HG02642 (cell line): ENCODE results near the gene TRMT61A.

Experiments
- ATAC-seq: cut with Tn5 transposase; IDR thresholded peaks from one replicate; pipeline ENCODE4 v1.9.1; 2021; ENCODE audit warnings: mild to moderate bottlenecking; ENCODE audit not compliant: unreplicated experiment, poor library complexity

TRMT61A gene

DNA sequence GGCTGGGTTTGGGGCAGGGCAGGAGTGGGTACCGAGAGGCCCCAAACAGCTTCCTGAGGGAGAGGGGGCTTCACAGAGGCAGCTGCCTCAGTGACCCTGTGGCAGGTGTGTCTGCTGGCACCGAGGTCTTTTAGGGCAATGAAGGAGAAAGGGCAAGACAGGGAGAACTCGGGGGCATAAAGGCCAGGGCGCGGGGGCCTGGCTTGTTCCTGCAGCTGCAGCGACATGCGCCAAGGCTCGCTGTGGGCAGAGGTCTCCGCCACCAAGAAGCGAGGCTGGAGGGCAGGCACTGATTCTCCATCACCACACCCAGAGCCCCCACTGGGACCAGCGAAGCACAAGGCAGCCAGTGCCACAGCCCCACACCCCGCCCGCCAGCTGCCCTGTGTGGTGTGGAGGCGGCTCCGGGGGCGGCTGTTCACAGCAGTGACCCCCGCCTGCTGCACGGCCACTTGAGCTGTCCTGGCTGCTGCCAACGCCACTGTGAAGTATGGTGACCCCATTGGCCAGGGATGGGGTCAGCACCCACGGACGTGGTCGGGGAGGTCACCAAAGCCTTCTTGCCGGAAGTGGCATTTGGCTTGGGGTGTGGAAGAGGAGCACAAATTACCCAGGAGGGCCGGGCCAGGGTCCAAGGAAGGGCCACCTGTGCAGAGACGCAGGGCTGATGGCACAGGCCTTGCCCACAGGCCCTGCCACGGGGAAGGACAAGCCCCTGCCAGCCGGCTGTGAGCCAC lies 17.1 kb downstream of the TRMT61A start:
- ATAC-seq: no peak

DNA sequence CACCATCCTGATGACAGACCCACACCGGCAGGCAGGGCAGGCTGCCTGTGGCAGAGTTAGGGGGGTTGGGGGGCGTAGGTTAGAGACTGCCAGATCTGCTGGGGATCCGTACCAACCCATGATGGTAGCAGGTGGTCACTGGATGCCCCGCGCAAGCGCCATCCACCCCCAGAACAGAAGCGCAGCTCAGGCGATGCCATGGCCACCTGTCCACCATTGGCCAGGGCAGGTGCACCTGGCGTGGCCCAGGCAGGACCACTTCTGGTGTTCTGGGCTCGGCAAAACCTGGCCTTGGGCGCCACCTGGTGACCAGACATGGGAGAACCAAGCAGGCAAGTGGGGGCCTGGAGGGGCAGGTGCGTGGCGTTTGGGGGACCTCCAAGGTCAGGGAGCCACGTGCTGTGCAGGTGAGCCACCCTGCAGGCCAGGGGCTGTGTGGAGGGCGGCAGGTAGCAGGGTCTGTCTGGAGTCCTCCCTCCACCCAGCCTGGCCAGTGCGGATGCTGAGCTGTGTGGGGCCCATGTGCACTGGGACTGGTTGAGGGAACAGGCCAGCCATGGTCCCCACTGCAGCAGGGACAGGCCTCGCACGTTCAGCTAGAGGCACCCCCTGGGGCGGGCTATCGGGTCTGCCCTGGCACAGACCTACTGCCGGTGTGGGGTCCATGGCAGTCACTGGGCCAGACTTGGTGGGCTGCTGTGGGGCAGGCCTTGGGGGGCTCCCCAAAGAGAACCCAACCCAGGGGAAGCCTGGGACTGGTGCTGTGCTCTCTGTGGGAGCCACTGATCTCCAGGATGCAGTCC lies 17.9 kb downstream of the TRMT61A start:
- no peak for ATAC-seq

DNA sequence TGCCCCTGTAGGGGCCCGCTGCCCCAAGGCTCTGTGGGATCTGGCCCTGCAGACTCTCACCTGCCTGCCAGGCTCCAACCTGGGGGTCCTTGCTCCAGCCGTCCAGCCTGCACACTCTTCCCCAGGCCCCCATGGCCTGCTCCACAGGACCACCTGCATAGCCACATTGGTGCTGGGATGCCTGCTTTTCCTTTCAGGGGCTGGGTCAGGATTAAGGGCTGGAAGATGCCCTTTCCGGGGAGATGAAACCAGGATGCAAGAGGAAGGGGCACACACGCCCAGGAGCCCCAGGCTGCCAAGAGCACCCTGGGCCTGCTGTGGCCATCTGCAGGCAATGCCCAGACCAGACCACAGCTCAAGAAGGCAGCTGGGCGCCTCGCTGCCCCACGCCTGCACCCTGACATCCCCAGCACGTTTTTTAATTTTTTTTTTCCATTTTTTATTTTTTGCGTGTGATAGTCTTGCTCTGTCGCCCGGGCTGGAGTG lies 18.5 kb downstream of the TRMT61A start:
- no peak for ATAC-seq

DNA sequence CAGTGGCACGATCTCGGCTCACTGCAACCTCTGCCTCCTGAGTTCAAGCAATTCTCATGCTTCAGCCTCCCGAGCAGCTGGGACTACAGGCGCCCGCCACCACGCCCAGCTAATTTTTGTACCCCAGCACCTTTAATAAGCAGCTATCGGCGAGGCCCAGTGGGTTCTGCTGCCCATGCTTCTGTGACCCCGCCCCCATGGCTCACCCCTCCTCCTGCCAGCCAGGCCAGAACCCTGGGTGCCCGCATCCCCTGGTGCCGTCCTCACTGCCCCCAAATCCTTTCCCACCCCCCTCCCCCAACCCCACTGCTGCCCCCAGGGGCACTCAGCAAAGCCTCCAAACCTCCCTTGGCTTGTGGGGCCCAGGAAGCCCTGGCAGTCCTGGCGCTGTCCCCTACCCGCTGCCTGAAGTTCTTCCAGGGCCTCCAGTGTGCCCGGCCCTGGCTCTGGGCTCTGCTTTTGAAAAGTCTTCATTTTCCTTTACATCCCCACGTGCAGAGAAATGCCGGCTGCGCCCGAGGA lies 19.0 kb downstream of the TRMT61A start:
- no peak for ATAC-seq

DNA sequence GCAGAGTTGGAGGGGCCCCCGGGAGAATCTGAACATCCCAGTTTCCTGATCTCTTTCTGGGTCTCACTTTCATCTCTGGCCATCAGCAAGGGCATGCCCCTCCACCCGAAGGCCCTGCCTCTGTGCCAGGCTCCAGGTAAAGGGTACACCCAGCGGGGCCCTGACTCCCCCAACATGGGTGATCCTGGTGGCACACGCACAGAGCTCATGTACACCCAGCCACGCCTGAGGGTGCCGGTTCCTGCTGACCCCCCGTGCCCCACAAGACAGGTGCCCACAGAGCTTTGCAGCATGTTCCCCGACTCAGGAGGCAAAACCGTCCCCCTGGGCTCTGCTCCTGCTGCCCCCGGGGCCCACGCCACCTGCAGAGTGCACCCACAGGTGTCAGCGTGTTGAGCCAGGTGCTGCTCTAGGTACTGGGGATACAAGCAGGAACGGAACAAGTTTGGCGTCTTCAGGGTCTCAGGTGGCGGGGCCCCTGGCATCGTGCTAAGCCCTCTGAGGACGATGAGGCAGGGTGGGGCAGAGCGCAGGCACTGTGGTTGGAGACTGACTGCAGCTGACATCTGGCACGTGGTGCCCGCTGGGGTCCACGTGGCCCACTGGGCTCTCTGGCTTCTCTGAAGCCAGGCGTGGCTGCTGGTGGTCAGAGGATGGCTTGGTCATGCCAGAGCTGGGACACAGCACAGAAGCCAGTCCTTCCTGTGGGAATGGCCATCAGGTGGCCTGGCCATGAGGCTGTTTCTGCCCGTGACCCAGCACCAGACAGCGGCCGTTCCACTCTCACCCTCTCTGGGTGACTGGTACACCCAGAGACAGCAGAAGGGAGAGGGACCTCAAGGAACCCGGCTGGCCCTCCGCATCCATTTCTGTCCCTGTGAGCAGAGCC lies 19.7 kb downstream of the TRMT61A start:
- no peak for ATAC-seq

DNA sequence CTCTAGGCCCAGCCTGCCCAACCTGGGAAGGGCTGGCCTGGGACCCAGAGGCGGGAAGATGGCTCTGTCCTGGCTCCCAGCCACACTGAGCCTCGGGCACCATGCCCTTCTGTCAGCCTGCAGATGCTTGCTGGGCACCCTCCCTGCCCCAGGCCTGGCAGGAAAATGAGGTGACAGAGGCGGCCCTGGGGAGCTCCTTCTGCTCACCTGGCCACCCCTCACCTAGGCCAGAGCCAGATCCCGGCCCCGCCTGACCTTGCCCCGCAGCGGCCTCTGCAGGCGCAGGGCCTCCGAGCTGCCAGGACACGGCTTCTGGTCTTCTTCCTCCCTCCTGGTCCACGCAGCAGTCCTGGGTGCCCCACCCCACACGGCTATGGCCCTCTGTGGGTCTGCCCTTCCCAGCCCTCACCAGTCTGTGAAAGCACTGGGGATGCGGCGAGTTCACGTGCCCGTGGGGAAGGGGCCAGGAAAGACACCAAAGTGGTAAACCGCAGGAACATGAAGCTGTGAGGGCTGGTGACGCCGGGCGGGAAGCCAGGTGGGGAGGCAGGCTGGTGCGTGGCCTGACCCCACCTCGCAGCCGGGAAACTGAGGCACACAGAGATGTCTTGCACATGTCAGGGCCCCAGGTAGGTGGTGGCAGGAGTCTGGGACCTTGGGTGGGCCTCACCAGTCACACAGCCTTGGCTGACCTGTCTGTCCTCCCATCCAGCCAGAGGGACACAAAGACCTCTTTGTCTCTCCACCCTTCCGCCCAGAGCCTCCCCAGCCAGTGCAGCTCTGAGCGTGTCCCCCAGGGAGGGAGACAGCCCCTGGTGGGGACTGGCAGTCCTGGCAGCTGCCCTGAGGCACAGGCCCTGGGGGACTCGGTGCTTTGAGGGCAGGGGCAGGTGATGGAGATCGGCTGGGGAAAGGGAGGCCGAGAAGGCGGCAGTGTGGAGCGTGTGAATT lies 20.6 kb downstream of the TRMT61A start:
- no peak for ATAC-seq

DNA sequence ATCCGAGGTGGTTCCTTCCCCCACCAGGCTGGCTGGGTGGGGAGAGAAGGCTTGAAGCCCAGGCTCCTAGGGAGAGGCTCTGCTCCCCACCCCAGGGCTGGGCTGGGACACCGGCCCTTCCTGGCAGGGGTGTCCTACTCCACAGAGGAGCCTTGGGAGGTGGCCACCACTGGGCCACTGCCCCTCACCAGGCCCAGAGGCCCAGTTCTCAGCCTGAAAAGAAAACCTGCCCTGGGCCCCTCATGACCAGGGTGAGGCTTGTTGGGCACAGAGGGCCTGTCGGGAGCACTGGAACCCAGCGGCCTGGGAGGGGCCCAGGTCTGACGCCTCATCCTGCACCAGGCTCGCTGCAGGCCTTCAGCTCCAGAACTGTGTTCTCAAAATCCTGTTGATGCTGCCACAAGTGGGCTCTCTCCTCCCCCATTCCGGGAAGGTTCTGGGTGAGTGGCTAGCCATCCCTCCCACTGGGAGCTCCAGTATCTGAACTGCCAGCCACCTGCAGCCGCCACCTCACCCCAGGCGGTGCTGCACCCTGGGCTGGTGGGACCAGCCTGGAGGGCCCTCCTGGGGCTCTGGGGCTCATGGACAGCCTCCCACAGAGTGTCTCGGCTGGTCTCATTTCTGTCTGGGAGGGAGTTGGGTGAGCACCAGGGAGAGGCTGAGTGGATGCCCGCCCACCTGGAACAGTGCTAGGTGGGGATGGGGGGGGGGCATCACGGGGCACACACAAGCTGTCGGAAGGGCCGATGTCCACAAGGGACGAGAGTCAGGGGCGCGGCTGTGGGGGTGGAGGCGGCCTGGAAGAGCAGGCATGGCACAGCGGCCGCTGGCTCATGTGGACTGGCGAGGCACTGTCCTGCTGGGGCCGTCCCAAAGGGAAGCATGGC lies 21.7 kb downstream of the TRMT61A start:
- no peak for ATAC-seq

DNA sequence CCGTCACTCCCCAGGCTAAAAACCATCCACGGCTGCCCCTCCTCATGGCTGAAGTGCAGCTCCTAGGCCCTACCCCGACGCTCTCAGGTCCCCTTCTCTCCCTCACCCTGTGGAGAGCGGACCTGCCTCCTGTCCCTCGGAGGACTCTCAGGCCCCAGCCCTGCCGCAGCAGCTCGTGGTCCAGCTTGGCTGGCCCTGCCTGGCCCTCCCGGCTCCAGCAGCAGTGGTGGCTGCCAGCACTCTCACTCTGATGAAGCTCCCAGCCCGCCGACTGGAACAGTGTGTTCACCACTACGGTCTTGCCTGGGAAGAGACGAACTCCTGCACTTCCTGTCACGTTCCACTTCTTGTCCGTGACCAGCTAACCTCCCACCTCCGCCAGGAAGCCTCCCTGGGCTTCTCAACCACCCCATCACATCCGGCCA lies 22.4 kb downstream of the TRMT61A start:
- ATAC-seq: no peak

DNA sequence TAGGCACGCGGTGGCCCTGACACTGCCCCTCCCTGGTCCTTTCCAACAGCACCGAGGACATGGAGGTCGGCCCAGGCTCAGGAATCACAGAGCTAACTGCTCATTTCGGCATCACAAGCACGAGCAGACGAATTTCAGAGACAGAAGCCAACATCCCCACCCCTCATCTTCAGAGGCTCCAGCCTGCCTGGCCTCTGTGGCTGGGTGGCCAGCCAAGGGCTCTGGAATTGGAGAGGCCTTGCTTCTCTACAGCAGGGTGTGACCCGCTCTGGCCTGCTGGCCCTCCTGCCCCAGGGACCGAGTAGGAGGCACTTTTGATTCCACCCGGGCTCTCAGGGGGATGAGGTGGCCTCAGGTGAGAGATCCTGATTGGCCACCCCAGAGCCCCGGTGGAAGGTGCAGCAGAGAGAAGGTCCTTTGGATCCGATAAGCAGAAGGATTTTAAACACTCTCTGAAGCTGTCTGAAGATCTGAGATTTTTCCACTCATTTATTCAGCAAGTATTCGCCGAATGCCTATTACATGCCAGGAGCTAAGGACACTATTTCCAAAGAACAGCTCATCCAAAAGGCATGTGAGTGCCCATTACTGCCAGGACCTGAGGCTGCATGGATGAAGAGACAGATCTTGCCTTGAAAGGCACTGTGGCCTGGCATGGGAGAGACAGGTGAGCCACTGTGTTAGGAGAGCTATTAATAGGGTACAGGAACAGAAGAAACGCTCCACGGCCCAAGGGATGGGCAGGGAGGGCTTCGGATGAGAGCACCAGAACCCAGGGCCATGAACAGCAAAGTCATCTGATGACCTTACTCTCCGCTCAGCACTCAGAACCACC lies 23.2 kb downstream of the TRMT61A start:
- ATAC-seq: no peak

DNA sequence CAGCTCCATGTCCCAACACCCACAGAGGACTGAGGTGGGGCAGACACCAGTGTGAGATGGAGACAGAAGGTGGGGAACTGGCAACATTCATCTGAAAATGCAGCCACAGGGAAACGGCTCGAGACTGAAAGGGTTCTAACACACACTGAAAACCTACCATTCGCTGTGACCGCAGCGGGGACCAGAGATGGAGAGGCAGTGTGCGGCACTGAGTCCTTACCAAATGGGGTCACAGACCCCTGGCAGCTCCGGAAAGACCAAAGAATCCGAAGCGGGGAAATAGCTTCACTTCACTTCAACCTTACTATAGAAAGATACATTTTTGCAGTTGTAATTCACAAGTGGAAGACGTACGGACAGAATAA lies 23.8 kb downstream of the TRMT61A start:
- ATAC-seq: no peak

DNA sequence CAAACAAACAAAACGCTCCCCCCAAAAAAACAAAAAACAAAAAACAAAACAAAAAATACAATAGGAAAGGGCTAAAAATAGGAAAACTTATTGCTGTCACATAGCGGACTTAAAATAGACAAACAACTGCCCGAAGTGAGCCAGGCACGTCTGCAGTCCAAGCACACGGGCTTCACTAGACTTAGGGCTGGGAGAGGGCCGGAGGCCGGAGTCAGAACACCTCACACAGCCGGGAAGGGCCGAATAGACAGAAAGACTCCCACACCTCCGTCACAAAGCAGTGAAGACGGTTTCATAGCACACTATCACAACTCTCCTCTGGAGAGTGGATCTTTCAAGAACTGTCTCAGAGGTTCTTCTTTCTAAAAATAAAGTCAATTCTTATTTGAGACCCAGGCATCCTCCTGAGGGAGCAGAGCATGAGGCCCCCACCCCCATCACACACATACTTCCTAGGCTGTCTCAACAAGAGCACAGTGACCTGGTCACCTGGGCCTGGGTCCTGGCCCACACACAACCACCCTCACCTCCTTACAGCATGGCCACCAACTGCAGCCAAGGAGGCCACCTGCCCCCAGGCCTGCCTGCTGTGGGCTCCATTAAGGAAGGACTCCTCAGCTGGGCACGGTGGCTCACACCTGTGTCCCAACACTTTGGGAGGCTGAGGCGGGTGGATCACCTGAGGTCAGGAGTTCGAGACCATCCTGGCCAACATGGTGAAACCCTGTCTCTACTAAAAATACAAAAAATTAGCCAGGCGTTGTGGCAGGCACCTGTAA lies 26.8 kb downstream of the TRMT61A start:
- ATAC-seq: no peak

DNA sequence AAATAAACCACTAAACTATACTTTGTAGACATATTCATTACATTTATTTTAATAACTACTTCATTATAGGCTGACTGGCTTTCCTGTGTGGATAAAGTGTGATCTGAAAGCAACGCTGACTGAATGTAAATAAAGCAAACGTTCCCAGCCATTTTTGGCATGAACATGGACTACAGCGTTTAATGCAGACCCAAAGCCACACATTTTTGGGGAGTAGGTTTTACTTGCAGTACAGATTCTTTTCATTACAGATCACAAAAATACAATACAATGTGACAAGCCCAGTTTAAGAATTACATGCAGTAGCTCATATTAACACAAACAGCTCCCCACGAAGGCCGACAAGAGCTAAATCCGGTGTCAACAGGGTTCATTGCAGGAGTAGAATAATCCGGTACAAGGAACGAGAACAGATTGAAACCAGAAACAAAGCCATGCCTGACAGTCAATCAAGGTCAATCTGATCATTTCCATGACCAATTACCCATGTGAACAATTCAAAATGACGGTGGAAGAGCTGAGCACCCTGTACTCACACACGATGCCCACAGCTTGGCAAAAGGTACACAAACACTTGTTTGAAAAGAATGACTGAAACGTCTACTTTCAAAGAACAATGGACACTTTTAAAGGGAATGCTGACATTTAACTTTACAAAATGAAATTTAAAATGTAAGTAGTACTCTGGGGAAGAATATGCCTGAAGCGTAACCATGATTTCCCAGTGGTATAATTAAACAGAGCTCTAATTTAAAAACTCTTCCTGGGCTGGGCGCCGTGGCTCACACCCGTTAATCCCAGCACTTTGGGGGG lies 28.2 kb downstream of the TRMT61A start:
- ATAC-seq: no peak

DNA sequence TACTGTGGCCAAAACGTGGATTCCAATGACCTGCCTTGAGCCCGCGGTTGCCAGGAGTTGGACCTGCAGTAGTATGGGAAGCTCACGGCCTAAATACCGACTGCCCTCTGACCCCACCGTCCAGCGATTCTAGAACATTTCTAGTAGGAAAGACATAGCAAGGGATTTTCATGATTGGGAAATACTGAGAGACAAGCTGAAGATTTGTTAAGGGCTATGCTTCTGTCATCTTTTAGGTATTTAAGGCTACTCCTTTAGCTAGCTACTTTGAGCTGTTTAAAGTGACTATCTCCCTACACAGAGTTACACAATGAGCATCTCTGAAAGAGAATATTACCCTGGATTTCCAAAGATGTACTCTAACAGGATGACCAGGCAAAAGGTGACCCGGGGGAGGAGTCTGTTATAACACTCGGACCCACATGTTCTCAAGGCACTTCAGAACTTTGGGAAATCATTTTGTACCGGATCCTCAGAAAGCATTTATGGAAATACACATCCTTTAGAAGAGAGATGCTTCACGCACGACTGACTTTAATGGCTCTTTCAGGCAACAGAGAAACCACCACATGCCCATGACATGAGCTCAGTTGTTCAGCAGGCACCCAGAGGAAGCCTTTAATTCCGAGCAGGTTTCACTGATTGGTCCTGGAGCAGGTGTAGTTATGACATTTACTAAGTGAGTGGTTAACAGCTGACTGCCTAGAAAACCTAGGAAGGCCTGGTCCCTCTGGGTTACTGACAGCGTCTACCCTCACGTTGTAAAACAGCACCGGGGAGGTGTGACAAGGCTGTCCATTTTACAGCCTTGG lies 29.3 kb downstream of the TRMT61A start:
- no peak for ATAC-seq

DNA sequence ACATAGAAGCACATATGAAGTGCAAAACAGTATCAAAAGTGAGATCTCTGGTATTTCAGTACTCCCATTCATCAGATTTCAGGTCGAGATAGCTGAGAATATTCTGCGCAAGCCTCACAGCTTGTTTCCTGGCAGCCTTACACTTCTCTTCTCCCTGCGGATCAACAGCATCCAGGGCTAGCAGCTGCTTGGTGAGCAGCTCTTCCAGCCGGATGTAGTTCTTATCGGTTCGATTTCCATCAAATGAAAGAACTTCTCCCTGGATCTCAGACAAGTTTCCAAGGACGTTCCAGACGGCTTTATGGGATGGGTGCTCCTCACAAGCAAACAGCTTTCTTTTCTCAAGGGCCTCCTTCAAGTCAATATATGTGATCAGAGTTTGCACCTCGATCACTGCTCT lies 30.8 kb downstream of the TRMT61A start:
- ATAC-seq: no peak

DNA sequence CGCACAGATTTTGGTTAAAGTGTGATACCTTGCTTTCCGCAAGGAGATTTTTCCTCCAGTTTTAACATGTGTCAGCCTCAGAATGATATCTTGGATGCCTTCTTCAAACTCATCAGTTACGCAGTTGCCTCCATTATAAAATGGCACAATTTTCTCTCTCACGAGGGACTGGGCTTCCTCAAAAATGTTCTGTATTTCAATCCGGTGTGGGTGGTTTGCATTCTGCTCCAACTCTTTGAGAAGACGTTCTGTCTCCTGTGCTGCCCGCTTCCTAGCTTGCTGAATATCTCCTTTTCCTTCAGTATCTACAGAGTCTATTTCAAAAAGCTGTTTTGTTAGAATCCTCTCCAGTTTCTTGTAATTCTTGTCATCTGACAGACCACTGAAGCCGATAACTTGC lies 31.7 kb downstream of the TRMT61A start:
- no peak for ATAC-seq
